ENCODE measurements around the gene CAD.
"Not testable (repeated sequence)": the region's sequence is repeated elsewhere in the genome, so short reads cannot be mapped to it uniquely, and the experiment has no call there.

- not testable (repeated sequence) for TF ChIP-seq POLR2A, CTCF (IDR thresholded peaks at IDR 0.05)
Measured at GRCh38 chr2:27268296-27268695, 51.1 kb downstream of the CAD start.
